ENCODE measurements around the gene STX10. TPM values are rescaled to one million over a fixed set of nuclear protein-coding genes. Genes with fewer than 3 reads are reported as not detected.

Gene STX10
- total and polyA plus RNA-seq, 7 donors = 18.5 to 63.3 (median 20.4) TPM

DNA sequence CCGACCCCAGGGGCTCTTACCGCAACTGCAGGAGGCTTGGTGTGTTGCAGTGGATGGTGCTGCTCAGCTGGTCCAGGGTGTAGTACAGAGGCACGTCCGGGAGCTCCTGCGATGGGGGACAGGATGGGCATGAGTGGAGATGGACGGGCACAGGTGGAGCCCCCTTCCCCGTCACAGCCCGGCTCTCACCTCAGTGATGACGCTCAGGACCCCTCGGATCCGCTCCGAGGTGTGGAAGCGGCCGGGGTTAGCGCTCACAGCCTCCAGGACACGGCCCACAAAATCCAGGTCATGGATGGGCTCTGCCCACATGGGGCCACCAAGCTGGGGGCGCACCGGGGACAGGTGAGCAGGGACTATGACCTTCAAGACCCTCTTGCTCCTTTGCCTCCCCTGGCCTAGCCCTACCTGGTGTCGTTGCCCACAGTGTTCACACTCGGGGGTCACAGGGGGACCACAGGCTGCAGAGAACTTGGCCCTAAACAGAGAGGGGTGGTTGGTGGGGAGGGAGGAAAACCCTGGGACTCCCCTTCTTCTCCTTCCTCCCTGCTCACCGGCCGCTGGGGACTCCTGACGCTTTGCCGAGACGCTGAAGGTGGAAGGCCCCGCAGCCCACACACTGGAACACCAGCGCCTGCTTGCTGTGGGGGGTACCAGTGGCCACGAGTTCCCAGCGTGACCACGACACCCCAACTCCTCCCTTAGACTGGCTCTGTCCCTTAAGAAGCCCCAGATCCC lies 40.6 kb downstream of the STX10 start:
- no peak overlapping the region for H3K27ac ChIP-seq
- peaks cover 2% of the 10 kb centered on the region for H3K4me1 ChIP-seq
- TF ChIP-seq, protein P1, sequence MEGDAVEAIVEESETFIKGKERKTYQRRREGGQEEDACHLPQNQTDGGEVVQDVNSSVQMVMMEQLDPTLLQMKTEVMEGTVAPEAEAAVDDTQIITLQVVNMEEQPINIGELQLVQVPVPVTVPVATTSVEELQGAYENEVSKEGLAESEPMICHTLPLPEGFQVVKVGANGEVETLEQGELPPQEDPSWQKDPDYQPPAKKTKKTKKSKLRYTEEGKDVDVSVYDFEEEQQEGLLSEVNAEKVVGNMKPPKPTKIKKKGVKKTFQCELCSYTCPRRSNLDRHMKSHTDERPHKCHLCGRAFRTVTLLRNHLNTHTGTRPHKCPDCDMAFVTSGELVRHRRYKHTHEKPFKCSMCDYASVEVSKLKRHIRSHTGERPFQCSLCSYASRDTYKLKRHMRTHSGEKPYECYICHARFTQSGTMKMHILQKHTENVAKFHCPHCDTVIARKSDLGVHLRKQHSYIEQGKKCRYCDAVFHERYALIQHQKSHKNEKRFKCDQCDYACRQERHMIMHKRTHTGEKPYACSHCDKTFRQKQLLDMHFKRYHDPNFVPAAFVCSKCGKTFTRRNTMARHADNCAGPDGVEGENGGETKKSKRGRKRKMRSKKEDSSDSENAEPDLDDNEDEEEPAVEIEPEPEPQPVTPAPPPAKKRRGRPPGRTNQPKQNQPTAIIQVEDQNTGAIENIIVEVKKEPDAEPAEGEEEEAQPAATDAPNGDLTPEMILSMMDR (IDR thresholded peaks at IDR 0.05) = no peak
- no peak overlapping the region for H3K4me3 ChIP-seq
- peaks cover 3 to 77% of the 10 kb centered on the region in 2 donors for H3K36me3 ChIP-seq (ENCODE audit: insufficient read depth in 1 of 2, low read depth in 1 of 2)
- no peaks in the 10 kb centered on the region for H3K9me3 ChIP-seq
- ATAC-seq (peak in 1 of 4 donors; percentile 9), DNase-seq (no peak)
- no peaks in the 10 kb centered on the region for H3K27me3 ChIP-seq (ENCODE audit: insufficient read depth in 3 of 3, low read length in 2 of 3)
- intact Hi-C loops (cut with DNase I) = no loop called here
- 89 to 95% (median 91%) methylated on average over 27 to 30 of the region's 30 CpGs for WGBS, 3 donors

DNA sequence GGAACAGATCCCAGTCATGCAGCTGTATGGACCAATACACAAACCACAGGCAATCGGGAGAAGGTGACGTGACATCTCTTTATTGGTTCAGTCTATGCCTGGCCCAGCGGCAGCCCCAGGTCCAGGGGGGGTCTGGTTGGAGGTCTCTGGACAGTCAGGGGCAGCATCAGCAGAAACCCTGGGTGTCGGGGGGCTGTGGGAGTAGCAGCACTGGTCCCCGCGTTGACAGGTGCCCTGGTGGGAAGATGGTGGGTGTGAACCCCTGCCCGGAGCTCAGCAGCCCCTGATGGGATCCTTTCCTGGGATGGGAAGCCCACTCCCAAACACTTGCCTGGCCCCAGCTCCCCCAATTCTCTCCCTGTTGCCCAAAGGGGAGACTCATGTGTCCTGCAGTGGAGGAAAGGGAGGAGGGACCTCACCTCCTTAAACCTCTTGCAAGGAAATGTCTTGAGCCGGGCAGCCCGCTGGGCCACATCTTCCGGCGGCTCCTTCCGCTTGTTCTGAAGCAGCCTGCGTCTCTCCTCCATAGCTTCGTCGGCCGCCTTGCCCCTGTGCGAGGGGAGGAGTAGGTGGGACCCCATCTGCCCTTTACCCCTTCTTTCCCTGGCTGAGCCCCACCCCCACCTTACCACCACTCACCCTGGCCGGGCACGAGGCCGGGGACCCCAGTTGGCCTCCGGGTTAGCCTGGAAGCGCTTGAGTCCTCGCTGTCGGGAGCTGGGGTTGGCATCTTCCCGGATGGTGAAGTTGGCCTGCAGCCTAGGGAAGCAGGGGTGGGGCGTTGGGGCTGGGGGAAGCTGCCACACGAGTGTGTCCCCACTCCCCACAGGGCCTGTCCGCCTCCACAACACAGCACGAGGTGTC lies 45.1 kb downstream of the STX10 start:
- TF ChIP-seq, protein P1 (IDR thresholded peaks at IDR 0.05) = no peak
- H3K27ac ChIP-seq = peak overlapping the region; percentile 50
- H3K9me3 ChIP-seq = no peaks in the 10 kb centered on the region
- DNase-seq = no peak
- H3K27me3 ChIP-seq (ENCODE audit: insufficient read depth in 3 of 3, low read length in 2 of 3) = no peaks in the 10 kb centered on the region
- H3K36me3 ChIP-seq (ENCODE audit: insufficient read depth in 1 of 2, low read depth in 1 of 2) = peaks cover 0 to 44% of the 10 kb centered on the region in 2 donors
- peak overlapping the region; percentile 39 for H3K4me3 ChIP-seq
- intact Hi-C loops (cut with DNase I) = no loop called here
- no peaks in the 10 kb centered on the region for H3K4me1 ChIP-seq
- 69 to 78% (median 71%) methylated on average over 29 of the region's 29 CpGs for WGBS, 3 donors
- peak in 1 of 4 donors; percentile 1 for ATAC-seq

DNA sequence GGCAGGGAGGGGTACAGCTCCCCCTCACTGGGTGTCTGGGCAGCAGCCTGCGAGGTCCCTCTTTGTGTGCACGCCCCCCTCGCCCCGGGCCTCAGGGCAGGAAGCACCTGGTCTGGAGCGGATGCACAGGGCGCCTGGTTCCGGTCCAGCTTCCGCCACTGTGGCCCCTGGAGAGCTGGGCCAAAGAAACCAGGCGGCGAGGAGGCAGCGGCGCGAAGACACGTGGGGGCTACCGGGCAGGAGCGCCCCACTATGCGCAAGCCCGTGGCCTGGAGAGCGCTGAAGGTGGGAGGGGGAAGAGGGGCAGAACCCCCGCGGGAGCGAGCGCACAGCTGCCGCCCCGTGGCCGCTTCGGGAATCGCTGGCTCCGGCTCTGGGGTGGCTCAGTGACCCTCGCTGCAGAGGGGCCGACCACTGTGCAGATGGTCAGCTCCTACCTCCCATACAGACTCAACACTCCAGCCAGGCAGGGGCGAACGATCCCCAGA lies 45.8 kb downstream of the STX10 start:
- no peaks in the 10 kb centered on the region for H3K4me1 ChIP-seq
- TF ChIP-seq, protein P1 (IDR thresholded peaks at IDR 0.05) = peak; percentile 54
- peak overlapping the region; percentile 50 for H3K27ac ChIP-seq
- peak; percentile 15 to 41 (median 22) for ATAC-seq
- DNase-seq = peak; percentile 73 to 86
- peaks cover 0 to 37% of the 10 kb centered on the region in 2 donors for H3K36me3 ChIP-seq (ENCODE audit: insufficient read depth in 1 of 2, low read depth in 1 of 2)
- peak overlapping the region; percentile 39 for H3K4me3 ChIP-seq
- WGBS, 3 donors = 31 to 43% (median 36%) methylated on average over 32 to 33 of the region's 33 CpGs
- intact Hi-C loops (cut with DNase I) = no loop called here
- H3K27me3 ChIP-seq (ENCODE audit: insufficient read depth in 3 of 3, low read length in 2 of 3) = no peaks in the 10 kb centered on the region
- H3K9me3 ChIP-seq = no peaks in the 10 kb centered on the region

DNA sequence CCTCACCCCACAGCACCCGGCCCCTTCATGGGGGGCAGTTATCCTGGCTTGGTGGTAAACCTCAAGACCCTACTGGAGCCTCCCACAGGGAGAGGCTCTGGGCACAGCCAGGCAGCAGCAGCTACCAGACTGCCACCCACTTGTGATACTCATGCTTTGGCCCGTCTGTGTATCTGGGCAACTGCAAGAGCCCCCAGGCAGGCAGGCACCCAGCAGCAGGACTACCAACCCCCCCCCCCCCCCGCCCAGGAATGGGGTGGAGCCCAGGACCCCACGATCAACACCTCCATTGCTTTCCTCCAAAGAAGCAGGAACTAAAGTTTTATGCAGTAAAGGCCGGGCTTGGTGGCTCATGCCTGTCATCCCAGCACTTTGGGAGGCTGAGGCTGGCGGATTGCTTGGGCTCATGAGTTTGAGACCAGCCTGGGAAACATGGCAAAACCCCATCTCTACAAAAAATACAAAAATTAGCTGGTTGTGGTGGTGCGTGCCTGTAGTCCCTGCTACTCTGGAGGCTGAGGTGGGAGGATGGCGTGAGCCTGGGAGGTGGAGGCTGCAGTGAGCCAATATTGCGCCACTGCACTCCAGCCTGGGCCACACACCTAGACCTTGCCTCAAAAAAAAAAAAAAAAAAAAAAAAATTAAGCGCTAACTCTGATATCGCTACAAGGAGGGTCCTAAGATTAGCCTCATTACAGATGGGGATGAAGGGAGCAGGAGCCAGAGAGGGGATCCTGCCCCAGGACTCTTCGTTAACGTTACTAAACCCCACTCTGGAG lies 46.4 kb downstream of the STX10 start:
- Histone ChIP-seq H3K4me3 (peak overlapping the region; percentile 39), H3K9me3 (no peaks in the 10 kb centered on the region), H3K27ac (peak overlapping the region; percentile 61), H3K36me3 (ENCODE audit: insufficient read depth in 1 of 2, low read depth in 1 of 2) (peaks cover 0 to 32% of the 10 kb centered on the region in 2 donors), H3K27me3 (ENCODE audit: insufficient read depth in 3 of 3, low read length in 2 of 3) (no peaks in the 10 kb centered on the region), H3K4me1 (peaks cover 2% of the 10 kb centered on the region)
- ATAC-seq (peak in 1 of 4 donors; percentile 1), DNase-seq (no peak)
- TF ChIP-seq, protein P1 (IDR thresholded peaks at IDR 0.05) = no peak
- intact Hi-C loops (cut with DNase I) = no loop called here
- 73 to 77% (median 75%) methylated on average over 11 to 13 of the region's 13 CpGs for whole genome bisulfite sequencing, 3 donors
